ENCODE measurements around the gene ADAMTS1. TPM values are rescaled to one million over a fixed set of nuclear protein-coding genes. Genes with fewer than 3 reads are reported as not detected.

Gene ADAMTS1
- total and polyA plus RNA-seq, 7 donors: 4.6 to 116 (median 68.1) TPM

- Histone ChIP-seq H3K27me3 (no peaks in the 10 kb centered on the region), H3K4me1 (peaks cover 0 to under 1% (median 0%) of the 10 kb centered on the region in 4 donors), H3K36me3 (peaks cover 0 to 32% (median 19%) of the 10 kb centered on the region in 4 donors), H3K27ac (no peak overlapping the region), H3K9me3 (no peaks in the 10 kb centered on the region), H3K4me3 (no peak overlapping the region)
- no peak for TF ChIP-seq POLR2AphosphoS5 (IDR thresholded peaks at IDR 0.05)
- no peak for TF ChIP-seq EP300 (IDR thresholded peaks at IDR 0.05)
- TF ChIP-seq, protein P1, sequence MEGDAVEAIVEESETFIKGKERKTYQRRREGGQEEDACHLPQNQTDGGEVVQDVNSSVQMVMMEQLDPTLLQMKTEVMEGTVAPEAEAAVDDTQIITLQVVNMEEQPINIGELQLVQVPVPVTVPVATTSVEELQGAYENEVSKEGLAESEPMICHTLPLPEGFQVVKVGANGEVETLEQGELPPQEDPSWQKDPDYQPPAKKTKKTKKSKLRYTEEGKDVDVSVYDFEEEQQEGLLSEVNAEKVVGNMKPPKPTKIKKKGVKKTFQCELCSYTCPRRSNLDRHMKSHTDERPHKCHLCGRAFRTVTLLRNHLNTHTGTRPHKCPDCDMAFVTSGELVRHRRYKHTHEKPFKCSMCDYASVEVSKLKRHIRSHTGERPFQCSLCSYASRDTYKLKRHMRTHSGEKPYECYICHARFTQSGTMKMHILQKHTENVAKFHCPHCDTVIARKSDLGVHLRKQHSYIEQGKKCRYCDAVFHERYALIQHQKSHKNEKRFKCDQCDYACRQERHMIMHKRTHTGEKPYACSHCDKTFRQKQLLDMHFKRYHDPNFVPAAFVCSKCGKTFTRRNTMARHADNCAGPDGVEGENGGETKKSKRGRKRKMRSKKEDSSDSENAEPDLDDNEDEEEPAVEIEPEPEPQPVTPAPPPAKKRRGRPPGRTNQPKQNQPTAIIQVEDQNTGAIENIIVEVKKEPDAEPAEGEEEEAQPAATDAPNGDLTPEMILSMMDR (IDR thresholded peaks at IDR 0.05): no peak
- intact Hi-C loops (cut with DNase I): no loop called here
- WGBS, 2 donors: 89 to 92% methylated on average over 2 of the region's 2 CpGs
- DNase-seq: no peak
Measured at GRCh38 chr21:26834181-26834905, 10.9 kb downstream of the ADAMTS1 start.

DNA sequence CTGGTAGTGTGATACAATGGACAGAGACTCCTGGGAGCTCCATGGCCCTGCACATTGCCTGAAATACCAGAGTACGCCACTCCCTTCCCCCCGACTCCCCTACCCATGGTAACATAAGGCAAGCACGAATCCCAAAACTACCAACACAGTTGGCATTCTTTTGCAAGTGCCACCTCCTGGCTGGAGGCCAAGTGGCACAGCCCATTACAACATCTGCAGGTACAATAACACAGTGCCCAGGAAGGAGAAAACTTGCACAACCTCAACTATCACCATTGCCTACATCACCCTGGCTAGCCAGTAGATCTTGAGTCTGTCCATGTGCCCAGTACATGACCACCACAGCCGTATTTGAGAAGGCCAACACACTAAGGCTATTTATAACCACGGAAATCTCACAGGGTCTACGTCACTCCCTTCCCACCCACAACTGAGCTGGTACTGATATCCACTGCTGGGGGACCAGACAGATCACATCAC, 11.7 kb downstream of the ADAMTS1 start:
- no peak for DNase-seq
- H3K9me3 ChIP-seq: no peaks in the 10 kb centered on the region

GRCh38 chr21:26833011-26833410, 12.2 kb downstream of the ADAMTS1 start:
- intact Hi-C loops (cut with DNase I): no loop called here
- Histone ChIP-seq H3K4me1 (no peaks in the 10 kb centered on the region), H3K9me3 (no peaks in the 10 kb centered on the region), H3K4me3 (no peak overlapping the region), H3K27me3 (no peaks in the 10 kb centered on the region), H3K36me3 (peaks cover 0 to 19% (median 7%) of the 10 kb centered on the region in 4 donors), H3K27ac (no peak overlapping the region)
- DNase-seq: no peak
- 89 to 90% methylated on average over 4 of the region's 4 CpGs for WGBS, 2 donors
- TF ChIP-seq, protein P1 (IDR thresholded peaks at IDR 0.05): no peak
- TF ChIP-seq POLR2A (IDR thresholded peaks at IDR 0.05) (no peak), POLR2AphosphoS5 (IDR thresholded peaks at IDR 0.05) (no peak), EP300 (IDR thresholded peaks at IDR 0.05) (no peak)

More for the DNA sequence above, 11.7 kb downstream of the ADAMTS1 start:
- intact Hi-C loops (cut with DNase I): no loop called here
- Histone ChIP-seq H3K27ac (no peak overlapping the region), H3K36me3 (peaks cover 0 to 24% (median 12%) of the 10 kb centered on the region in 4 donors), H3K4me3 (no peak overlapping the region), H3K27me3 (no peaks in the 10 kb centered on the region), H3K4me1 (no peaks in the 10 kb centered on the region)
- TF ChIP-seq POLR2AphosphoS5 (IDR thresholded peaks at IDR 0.05) (peak in 2 of 4 donors; percentile 11 to 43), EP300 (IDR thresholded peaks at IDR 0.05) (no peak)
- TF ChIP-seq, protein P1 (IDR thresholded peaks at IDR 0.05): no peak
- WGBS, 2 donors: 84 to 88% methylated on average over 6 of the region's 6 CpGs

GRCh38 chr21:26832546-26832945, 12.7 kb downstream of the ADAMTS1 start:
- Histone ChIP-seq H3K4me1 (no peaks in the 10 kb centered on the region), H3K27ac (no peak overlapping the region), H3K4me3 (no peak overlapping the region), H3K36me3 (peaks cover 0 to 14% (median 3%) of the 10 kb centered on the region in 4 donors), H3K27me3 (no peaks in the 10 kb centered on the region), H3K9me3 (no peaks in the 10 kb centered on the region)
- intact Hi-C loops (cut with DNase I): no loop called here
- DNase-seq: no peak
- TF ChIP-seq, protein P1 (IDR thresholded peaks at IDR 0.05): no peak
- no peak for TF ChIP-seq POLR2A (IDR thresholded peaks at IDR 0.05)
- TF ChIP-seq EP300 (IDR thresholded peaks at IDR 0.05): no peak
- TF ChIP-seq POLR2AphosphoS5 (IDR thresholded peaks at IDR 0.05): no peak
- 81 to 90% methylated on average over 11 of the region's 11 CpGs for WGBS, 2 donors

All from sigmoid colon (tissue), 7 donors.